NCI-H524 (cell line): Measurements from ENCODE around the gene GRAMD2A.
"Not testable (repeated sequence)": the region's sequence is repeated elsewhere in the genome, so short reads cannot be mapped to it uniquely, and the experiment has no call there.

ENCODE experiments used
- DNase-seq, 2 experiments: peaks; one replicate each; lab custom pipeline; 2025; lab: John Stamatoyannopoulos, UW

GRAMD2A gene

DNA sequence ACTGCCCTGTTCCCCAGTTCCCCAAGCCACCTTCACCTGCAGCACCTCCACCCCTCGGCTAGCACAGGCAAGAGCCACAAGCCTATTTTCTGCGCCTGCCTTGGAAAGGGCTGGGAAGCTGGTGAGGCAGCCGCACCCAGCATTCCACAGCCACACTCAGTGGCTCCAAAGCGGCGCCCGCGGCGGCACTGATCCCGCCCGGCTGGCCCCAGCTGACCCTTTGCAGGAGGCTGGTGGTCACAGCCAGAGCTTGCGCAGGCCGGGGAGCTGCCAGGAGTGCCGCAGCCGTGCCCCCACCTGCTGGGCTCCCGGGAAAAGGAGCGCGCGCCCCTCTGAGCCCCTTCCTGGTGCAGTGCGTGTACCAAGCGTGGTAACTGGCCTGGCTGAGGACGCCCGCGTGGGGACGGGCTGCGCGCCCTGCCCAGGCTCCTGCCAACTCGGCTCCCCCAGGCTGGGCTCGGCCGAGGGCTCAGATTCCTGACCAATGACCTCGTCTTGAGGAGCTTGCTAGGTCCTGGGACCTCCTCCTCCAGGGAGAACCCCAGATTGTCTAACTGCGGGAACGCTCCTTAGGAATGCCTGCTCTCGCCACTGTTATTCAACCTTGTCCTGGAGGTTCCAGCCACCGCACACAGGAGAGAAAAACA is 13.3 kb downstream of the GRAMD2A start:
- no peak for DNase-seq

DNA sequence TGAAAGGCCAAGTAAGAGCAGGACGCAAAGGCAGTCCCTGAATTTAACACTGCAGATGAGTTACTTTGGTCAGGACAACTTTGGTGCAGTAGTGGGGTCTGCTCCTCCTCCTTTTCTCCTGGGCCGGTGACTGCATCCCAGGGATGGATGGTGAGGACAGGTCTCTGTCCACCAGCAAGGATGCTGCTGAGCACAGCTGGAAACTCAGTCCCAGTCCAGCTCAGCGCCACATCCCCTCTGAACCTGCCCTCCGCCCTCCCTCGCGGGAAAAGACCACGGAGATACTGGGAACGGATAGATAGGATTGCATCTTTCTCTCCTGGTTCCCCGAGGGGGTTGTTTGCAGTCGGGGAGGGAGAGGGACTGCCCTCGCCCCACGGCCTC is 13.8 kb downstream of the GRAMD2A start:
- DNase-seq, result no peak

DNA sequence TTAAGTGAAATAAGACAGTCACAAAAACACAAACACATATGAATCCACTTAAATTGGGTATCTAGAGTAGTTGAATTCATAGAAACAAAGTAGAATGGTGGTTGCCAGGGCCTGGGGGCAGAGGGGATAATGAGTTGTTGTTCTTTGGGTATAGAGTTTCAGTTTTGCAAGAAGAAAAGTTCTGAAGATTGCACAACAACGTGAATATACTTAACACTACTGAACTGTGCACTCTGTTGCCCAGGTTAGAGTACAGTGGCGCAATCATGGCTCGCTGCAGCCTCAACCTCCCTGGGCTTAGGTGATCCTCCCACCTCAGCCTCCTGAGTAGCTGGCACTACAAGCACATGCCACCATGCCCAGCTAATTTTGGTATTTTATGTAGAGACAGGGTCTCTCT is 14.9 kb downstream of the GRAMD2A start:
- DNase-seq, result no peak

GRCh38 chr15:72182244-72182643 is 15.3 kb downstream of the GRAMD2A start:
- no peak for DNase-seq

DNA sequence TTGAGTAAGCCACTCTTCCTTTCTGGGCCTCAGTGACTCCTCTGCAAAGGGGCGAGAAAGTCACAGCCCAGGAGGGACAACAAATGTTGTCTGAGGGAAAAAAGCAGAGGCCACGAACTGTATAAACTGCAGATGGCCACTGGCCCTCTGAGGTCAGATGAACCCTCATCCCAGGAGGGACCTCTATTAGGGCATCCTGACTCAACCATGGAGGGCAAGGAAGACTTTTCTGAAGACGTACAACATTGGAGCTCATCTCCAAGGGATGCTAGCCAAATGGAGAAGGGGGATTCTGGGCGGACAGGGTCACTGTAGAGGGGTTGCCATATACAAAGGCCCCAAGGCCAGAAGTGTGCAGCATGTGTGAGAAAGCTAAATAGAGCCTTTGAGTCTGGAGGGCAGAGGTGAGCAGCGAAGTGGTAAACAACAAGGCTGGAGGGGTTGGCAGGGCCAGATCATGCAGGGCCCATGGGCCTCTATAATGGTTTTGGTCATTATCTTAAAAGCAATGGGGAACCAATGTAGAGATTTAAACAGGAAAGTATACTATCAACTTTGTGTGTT is 16.7 kb downstream of the GRAMD2A start:
- no peak for DNase-seq

DNA sequence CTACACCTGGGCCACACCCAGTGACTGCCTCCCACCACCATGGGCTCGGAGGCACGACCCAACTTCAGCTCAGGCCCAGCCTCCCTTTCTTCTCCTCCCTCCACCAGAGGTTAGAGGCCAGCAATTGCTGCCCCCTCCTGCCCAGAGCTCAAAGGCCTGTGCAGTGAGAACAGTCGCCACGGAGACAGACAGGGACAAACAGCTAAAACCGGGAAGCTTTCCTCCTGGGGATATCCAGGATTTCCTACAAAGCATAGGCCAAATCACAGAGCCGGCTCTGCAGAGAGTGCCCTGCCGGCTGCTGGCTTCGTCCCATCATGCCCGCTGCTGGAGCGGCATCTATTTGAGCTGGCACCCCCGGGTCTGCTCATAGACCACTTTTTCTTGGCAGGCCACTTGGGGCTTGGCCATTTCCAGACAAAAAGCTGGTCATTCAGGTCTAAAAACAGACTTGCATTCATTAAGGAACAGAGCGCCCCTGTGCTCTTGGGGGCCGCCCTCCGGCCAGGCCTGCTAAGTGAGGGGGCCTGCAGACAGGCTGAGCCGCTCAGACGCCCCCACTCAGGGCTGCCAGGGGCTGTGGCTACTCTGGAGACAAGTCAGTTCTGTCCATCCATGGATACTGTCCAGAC is 17.5 kb downstream of the GRAMD2A start:
- no peak for DNase-seq

DNA sequence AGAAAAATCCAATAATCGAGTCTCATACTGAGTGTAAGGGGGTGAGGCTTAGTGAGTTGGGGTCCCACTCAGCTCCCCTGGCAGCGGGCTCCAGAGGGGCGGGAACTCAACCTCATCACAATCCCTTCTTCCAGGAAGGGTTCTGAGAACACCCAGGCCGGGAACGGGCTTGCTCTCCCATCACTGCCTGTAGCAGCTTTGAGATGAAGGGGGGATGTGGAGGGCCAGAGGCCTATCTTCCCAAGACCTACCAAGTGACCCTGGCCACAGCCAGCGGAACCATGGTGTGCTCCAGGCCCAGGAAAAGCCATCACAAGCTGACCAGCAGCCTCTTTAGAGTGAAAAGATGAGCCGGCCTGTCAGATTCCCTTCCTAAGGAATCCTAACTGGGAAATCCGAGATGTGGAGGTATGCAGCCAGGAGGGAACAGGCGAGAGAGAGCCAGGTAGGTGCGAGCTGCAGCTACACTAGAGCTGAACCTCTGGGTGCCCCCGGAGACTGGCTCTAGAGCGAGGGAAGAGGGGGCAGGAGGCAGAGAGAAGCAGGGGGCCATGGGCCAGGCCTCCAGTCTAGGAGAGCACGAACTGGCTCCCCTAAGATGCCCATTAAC is 18.5 kb downstream of the GRAMD2A start:
- no peak for DNase-seq

DNA sequence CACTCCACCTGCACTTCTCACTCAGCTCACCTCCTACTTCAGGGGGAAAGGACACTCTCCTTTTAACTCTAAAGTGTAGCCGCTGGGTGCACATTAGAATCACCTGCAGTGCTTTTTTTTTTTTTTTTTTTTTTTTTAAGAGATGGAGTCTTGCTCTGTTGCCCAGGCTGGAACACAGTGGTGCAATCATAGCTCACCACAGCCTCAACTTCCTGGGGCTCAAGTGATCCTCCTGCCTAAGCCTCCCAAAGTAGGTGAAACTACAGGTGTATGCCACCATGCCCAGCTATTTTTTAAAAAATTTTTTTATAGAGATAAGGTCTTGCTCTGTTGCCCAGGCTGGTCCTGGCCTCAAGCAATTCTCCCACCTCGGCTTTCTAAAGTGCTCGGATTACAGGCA is 20.8 kb downstream of the GRAMD2A start:
- no peak for DNase-seq

DNA sequence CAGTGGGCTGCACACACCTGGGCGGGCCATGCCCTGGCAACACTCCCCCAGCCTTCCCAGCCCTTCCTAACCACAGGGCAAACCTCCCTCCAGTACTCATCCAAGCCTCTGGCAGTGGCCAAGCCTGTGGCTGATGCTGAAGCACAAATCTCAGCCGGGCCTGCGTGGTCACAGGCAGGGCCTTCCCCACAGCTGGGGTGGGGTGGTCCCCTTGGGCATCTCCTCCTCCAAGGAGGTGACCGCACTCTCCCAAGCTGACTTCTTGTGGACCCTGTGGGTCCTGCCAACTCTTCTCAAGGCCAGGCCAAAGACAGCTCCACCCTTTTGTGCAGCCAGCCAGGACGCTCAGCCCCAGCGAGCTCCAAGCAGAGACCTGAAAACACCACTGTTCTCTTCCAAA is 21.4 kb downstream of the GRAMD2A start:
- DNase-seq, result no peak

DNA sequence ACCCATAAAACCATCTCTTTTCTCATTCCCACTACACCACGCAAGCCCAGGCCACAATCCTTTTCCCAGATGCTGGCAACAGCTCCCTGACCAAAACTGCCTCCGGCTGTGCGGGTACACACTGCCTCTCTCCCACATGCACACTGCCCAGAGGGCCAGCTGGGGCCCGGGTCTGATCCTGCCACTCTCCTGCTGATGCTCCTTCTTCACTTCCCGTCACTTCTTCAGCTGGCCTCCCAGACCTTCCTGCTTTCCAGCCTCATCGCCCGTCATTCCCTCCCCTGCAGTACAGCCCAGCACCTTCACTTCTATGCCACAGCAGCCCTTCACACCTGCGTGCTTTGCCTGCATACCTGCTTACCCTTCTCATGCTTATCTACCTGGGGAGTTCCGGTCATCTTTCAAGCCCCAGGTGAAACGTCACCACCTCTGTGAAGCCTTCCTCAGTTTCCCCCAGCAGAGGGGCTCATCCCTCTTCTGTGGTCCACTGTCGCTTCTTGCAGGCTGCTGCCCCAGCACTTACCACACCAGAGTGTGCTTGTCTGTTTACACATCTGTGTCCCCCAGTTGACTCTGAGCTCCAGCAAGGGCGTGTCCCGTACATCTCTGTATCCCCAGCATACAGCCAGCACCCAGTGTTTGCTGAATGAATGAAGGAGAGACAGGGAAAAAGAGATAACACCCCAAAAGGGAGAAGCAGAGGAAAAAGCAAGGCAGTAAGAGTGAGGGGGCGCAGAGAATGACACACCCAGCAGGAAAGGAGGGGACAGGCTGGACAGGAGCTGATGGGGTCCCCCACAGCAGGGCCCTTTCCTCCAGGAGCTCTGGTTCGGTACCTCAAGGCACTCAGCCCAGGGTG is 22.2 kb downstream of the GRAMD2A start:
- DNase-seq, result no peak

DNA sequence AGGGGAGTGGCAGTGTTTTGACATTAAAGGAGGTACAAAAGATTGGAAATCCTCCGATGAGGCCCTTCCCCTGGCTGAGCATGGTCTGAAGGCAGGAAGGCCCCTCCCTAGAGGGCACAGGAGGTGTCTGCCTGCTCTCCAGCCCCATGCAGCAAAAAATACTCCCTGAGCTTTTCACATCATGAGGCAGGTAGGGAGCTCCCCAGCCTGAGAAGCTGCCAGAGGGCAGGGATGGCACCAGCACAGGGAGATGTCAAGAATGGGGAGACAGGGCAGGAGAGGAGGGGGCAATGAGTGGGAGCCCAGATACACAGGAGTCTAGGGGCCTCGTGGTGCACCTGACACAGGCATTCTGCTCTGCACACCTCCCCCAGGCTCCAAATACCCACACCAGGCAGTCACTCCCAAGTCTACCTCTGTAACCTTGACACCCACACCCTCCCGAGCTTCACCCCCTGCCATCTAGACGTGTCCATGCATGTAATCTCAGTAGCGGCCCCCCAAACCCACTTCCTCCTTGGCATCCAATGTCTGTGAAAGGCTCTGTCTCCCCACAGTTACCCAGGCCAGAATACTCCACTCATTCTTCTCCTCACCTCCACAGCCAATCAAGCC is 22.9 kb downstream of the GRAMD2A start:
- no peak for DNase-seq

DNA sequence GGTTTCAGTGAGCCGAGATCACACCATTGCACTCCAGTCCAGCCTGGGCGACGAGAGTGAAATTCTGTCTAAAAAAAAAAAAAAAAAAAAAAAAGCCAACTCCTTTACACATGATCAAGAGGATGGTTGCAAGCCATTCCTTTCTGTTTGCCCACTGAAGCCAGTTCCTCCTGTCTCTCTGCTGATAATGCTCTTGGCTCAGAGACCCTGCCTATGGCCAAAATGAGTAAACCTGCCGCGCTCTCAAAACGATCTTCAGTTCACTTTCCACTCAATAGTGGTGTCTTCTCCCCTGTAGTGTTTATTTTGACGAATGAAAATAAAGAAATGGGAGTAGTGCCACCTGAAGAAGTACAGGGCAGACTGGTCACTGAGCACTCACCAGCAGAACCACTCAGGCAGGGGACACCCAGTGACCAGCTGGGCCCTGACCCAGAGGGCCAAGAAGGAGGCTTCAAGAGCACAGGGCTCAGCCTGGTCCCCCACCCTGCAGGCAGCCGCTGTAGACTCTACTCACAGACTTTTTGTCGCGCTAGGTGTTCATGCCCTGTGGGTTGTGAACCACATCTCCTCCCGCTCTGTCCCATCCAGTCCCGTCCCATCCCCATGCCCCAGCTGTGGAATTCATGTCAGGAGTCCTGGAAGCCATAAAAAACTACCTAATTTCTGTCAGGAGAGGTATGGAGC is 23.6 kb downstream of the GRAMD2A start:
- DNase-seq, result no peak

DNA sequence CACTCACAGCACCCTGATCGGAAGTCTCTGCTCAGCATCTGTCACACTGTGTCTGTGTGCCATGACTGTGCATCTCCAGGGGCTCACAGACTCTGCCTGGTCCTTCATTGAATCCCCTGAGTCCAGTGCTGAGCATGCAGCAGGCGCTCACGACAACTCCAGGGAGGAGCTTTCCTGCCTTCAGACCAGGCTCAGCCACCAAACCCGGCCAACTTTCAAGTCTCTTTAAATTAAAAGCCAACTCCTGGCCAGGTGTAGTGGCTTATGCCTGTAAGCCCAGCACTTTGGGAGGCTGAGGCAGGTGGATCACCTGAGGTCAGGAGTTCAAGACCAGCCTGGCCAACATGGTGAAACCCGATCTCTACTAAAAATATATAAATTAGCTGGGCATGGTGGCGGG is 24.2 kb downstream of the GRAMD2A start:
- DNase-seq, result no peak

DNA sequence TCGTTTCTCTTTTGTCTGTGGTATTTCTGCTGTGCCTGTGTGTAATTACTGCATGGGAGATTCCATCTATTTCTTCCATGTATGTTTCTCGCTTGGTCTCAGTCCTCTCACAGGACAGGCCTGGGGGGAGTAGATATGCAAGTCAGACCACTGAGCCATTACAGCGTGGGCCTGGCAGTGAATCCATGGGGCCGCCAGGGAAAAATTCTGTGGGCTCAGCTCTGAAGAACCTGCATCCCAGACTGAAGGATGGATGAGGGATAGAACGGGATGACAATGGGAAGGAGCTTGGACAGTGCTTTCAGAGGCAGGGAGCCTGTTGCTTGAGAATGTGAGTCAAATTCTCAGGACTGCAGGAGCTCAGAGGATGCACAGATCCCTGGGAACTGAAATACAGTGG is 24.8 kb downstream of the GRAMD2A start:
- no peak for DNase-seq

- not testable (repeated sequence) for DNase-seq
These were observed 25.6 kb downstream of the GRAMD2A start for GRCh38 chr15:72171978-72172377.

GRCh38 chr15:72170691-72171090 is 26.9 kb downstream of the GRAMD2A start:
- DNase-seq, result no peak

GRCh38 chr15:72169921-72170611 is 27.5 kb downstream of the GRAMD2A start:
- DNase-seq, result no peak

GRCh38 chr15:72169236-72169920 is 28.2 kb downstream of the GRAMD2A start:
- DNase-seq, result no peak

DNA sequence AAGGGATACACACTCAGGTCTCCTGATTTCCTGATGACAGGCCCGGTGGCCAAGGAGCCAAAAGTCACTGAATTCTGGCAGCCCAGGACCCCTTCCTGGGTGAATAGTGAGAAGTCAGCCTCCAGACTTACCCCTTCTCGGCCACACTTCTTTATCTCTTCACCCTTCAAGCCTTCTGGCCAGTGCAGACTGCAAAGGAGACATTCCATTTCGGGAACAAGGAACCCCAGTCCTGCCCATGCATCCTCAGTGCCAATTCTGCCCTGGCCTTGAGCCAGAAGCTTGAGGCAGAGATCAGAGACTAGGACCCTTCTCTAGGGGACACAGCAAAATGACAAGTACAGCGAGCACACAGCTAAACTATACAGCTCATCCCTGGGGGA is 28.8 kb downstream of the GRAMD2A start:
- DNase-seq, result no peak

DNA sequence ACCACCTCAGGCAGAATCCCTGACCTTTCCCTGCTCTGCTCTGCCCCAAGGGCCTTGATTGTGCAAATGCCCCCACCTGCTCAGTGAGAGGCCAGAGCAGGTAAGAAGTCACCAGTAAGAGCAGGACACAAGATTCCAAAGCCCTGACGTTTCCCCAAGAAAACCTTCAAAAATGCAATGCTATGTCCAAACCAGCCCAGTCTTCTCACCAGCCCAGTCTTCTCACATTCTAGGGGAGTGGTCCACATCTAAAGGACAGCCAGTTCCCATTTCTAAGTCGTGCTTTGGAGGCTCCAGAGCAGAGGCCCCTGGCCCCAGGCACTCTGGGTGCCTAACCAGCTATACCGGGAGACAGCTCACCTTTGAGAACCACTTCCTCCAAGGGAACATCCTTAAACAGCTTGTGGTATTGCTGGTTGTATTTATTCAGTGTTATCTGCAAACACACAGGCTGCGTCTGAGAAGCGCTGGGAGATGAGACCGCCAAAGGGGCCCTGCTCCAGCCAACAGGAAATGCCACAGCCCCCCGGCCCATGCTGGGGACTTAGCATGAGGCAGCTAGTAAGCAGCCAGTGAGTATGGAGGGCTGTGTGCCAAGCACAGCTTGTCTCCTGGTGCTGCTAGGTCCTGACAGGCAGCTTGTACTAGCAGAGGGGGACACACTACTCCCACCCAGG is 29.3 kb downstream of the GRAMD2A start:
- DNase-seq, result no peak
